ENCODE data around the gene ADCK1. TPM values are rescaled to one million over a fixed set of nuclear protein-coding genes. Genes with fewer than 3 reads are reported as not detected.

Gene ADCK1
- total and polyA plus RNA-seq, 2 experiments from 2014 or later = 6.7 to 11.2 TPM

- TF ChIP-seq ZNF462 (CRISPR knock-in tag; IDR thresholded peaks at IDR 0.05) (no peak), EZH2 (IDR thresholded peaks at IDR 0.05; ENCODE audit: low read depth, unreplicated experiment) (no peak), JUNB (IDR thresholded peaks at IDR 0.05; ENCODE audit: unreplicated experiment) (no peak)
Measured at GRCh38 chr14:77967110-77967509, 167.2 kb downstream of the ADCK1 start (continued).

- Mint-ChIP-seq H3K27ac (no peak overlapping the region), H3K4me3 (no peak overlapping the region), H3K36me3 (ENCODE audit: low read depth) (no peaks in the 10 kb centered on the region), H3K27me3 (ENCODE audit: insufficient read depth, low read depth, poor library complexity) (peaks cover 9% of the 10 kb centered on the region), H3K4me1 (peaks cover 3% of the 10 kb centered on the region; the same call in 2 of the 3 replicates), H3K9me3 (no peaks in the 10 kb centered on the region)
- ATAC-seq (no peak), DNase-seq (ENCODE audit: low spot score) (no peak)
- Histone ChIP-seq H3F3A (replicated peaks; ENCODE audit: low read depth) (no peaks in the 10 kb centered on the region), H3K79me2 (replicated peaks; ENCODE audit: insufficient read depth) (no peaks in the 10 kb centered on the region), H3K4me3 (no peak overlapping the region), H3K36me3 (ENCODE audit: insufficient read depth) (no peaks in the 10 kb centered on the region), H2AFZ (no peak overlapping the region), H3K9me2 (ENCODE audit: insufficient read depth) (no peaks in the 10 kb centered on the region), H3K4me1 (ENCODE audit: insufficient read depth) (no peaks in the 10 kb centered on the region), H3K4me2 (no peak overlapping the region), H3K27me3 (ENCODE audit: insufficient read depth) (peaks cover 15% of the 10 kb centered on the region; the same call in 1 of the 2 replicates), H3K27ac (ENCODE audit: low read depth) (no peak overlapping the region), H4K20me1 (replicated peaks; ENCODE audit: insufficient read depth) (no peaks in the 10 kb centered on the region)
- TF ChIP-seq CREB1 (CRISPR knock-in tag; IDR thresholded peaks at IDR 0.05; ENCODE audit: low read depth) (no peak), NANOG (IDR thresholded peaks at IDR 0.05; ENCODE audit: borderline replicate concordance) (no peak), REST (IDR thresholded peaks at IDR 0.05; ENCODE audit: unreplicated experiment) (no peak), POLR2AphosphoS5 (IDR thresholded peaks at IDR 0.05; ENCODE audit: low read depth) (no peak), CTCF (conservative IDR thresholded peaks at IDR 0.05; ENCODE audit: low read depth in 2 of 2) (no peak), EZH2 (IDR thresholded peaks at IDR 0.05; ENCODE audit: low read depth, unreplicated experiment) (no peak), JUNB (IDR thresholded peaks at IDR 0.05; ENCODE audit: unreplicated experiment) (no peak), EZH2phosphoT487 (IDR thresholded peaks at IDR 0.05; ENCODE audit: unreplicated experiment) (no peak), ZNF331 (CRISPR knock-in tag; IDR thresholded peaks at IDR 0.05; ENCODE audit: low read depth) (no peak), ZNF114 (CRISPR knock-in tag; IDR thresholded peaks at IDR 0.05) (no peak), STAT1 (IDR thresholded peaks at IDR 0.05; ENCODE audit: unreplicated experiment) (no peak)
- TF ChIP-seq, protein P1, sequence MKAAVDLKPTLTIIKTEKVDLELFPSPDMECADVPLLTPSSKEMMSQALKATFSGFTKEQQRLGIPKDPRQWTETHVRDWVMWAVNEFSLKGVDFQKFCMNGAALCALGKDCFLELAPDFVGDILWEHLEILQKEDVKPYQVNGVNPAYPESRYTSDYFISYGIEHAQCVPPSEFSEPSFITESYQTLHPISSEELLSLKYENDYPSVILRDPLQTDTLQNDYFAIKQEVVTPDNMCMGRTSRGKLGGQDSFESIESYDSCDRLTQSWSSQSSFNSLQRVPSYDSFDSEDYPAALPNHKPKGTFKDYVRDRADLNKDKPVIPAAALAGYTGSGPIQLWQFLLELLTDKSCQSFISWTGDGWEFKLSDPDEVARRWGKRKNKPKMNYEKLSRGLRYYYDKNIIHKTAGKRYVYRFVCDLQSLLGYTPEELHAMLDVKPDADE (IDR thresholded peaks at IDR 0.05) = no peak
Measured at GRCh38 chr14:77970646-77971045, 170.7 kb downstream of the ADCK1 start.
